GM12892 (cell line): ENCODE data around the gene DEFB121.

Experiments
- POLR2A ChIP-seq: IDR thresholded peaks from 2 replicates; pipeline ENCODE4 v1.6.1; 2011; ENCODE audit warnings: low read depth, low read length, control low read depth
- TAF1 ChIP-seq: IDR thresholded peaks from 2 replicates; pipeline ENCODE4 v1.6.1; 2011; ENCODE audit warnings: low read depth, mild to moderate bottlenecking, control low read depth, low read length, borderline replicate concordance

DNA sequence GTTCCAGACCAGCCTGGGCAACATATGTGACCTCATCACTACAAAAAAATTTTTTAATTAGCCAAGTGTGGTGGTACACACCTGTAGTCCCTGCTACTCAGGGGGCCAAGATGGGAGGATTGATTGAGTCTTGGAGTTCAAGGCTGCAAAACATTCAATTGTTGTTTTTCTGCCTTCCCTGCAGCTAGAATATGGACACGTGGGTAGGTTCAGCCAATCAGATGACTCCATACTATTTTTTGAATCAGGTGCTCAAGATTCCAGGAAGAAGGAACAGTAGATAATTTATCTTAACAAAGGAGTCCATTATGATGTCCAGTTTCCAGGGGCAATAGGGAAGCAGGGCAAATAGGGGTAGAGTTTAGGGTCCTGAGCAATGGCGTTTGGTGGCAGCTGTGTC is 13.2 kb downstream of the DEFB121 start:
- TF ChIP-seq TAF1 (no peak), POLR2A (no peak)
